Measurements from ENCODE around the gene MAMDC4. TPM values are rescaled to one million over a fixed set of nuclear protein-coding genes. Genes with fewer than 3 reads are reported as not detected.
A peak's percentile ranks its signal among the peaks of the same experiment; 100 is the strongest.

MAMDC4 gene
- total RNA-seq, 1 experiment from 2014 or later = 17.3 TPM

DNA sequence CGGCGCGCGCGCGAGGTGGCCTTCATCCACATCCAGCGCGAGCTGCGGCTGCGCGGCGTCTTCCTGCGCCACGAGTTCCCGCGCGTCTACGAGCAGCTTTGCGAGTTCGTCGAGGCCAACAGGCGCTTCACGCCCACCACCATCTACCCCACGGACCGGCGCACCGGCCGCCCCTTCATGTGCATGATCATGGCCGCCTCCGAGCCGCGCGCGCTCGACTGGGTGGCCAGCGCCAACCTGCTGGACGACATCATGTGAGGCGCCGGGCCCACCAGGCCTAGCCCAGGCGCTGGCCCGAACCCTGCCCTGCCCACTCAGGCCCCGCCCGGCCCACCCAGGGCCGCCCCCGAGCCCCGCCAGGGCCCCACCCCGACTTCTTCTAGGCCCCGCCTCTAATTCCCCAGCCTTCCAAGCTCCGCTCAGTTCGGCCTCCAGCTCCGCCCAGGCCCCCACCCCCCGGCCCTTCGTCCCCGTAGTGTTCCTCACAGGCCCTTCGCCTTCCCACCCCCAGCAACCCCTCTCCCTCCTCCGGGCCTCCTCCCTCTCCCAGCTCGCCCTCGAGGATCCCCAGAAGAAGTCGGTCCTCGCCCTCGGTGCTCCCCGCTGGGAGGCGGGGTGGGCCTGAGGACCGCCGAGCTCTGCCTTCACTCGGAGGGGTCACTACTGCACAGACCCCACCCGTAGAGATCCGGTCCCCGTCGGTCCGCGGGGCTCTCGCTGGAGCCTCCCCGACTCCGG is 4.9 kb upstream of the MAMDC4 start:
- H3K4me1 ChIP-seq (ENCODE audit: control insufficient read depth in 1 of 2, insufficient read depth in 2 of 2, low read length in 2 of 2) = peaks cover 11 to 29% of the 10 kb centered on the region in 2 experiments
- no peaks in the 10 kb centered on the region for H3K9me3 ChIP-seq (ENCODE audit: control insufficient read depth in 1 of 2, insufficient read depth in 1 of 2, low read depth in 1 of 2, low read length in 2 of 2)
- H3K79me2 ChIP-seq (ENCODE audit: insufficient read depth, low read length) = peaks cover 16% of the 10 kb centered on the region; the same call in 1 of the 2 replicates
- TF ChIP-seq, protein P1, sequence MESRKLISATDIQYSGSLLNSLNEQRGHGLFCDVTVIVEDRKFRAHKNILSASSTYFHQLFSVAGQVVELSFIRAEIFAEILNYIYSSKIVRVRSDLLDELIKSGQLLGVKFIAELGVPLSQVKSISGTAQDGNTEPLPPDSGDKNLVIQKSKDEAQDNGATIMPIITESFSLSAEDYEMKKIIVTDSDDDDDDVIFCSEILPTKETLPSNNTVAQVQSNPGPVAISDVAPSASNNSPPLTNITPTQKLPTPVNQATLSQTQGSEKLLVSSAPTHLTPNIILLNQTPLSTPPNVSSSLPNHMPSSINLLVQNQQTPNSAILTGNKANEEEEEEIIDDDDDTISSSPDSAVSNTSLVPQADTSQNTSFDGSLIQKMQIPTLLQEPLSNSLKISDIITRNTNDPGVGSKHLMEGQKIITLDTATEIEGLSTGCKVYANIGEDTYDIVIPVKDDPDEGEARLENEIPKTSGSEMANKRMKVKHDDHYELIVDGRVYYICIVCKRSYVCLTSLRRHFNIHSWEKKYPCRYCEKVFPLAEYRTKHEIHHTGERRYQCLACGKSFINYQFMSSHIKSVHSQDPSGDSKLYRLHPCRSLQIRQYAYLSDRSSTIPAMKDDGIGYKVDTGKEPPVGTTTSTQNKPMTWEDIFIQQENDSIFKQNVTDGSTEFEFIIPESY (IDR thresholded peaks at IDR 0.05; ENCODE audit: extremely low read depth, insufficient replicate concordance, low read length) = no peak
- TF ChIP-seq, protein P2, sequence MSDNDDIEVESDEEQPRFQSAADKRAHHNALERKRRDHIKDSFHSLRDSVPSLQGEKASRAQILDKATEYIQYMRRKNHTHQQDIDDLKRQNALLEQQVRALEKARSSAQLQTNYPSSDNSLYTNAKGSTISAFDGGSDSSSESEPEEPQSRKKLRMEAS (IDR thresholded peaks at IDR 0.05) = no peak
- no peak for TF ChIP-seq POLR2A (IDR thresholded peaks at IDR 0.05; ENCODE audit: borderline replicate concordance, extremely low read depth, insufficient read depth, insufficient read length)
- TF ChIP-seq ELF1 (IDR thresholded peaks at IDR 0.05; ENCODE audit: borderline replicate concordance, low read depth) = no peak
- no peak for TF ChIP-seq ATF3 (IDR thresholded peaks at IDR 0.05)
- no peak for TF ChIP-seq YY1 (IDR thresholded peaks at IDR 0.05; ENCODE audit: extremely low read depth, insufficient replicate concordance, low read depth, low read length)
- TF ChIP-seq CBX3 (IDR thresholded peaks at IDR 0.05; ENCODE audit: low read depth) = no peak
- TF ChIP-seq SRF (IDR thresholded peaks at IDR 0.05; ENCODE audit: low read depth) = no peak
- TF ChIP-seq, protein P3, sequence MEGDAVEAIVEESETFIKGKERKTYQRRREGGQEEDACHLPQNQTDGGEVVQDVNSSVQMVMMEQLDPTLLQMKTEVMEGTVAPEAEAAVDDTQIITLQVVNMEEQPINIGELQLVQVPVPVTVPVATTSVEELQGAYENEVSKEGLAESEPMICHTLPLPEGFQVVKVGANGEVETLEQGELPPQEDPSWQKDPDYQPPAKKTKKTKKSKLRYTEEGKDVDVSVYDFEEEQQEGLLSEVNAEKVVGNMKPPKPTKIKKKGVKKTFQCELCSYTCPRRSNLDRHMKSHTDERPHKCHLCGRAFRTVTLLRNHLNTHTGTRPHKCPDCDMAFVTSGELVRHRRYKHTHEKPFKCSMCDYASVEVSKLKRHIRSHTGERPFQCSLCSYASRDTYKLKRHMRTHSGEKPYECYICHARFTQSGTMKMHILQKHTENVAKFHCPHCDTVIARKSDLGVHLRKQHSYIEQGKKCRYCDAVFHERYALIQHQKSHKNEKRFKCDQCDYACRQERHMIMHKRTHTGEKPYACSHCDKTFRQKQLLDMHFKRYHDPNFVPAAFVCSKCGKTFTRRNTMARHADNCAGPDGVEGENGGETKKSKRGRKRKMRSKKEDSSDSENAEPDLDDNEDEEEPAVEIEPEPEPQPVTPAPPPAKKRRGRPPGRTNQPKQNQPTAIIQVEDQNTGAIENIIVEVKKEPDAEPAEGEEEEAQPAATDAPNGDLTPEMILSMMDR (IDR thresholded peaks at IDR 0.05 in 2 of 3, conservative IDR thresholded peaks at IDR 0.05 in 1 of 3; ENCODE audit: borderline replicate concordance in 1 of 3, insufficient read depth in 1 of 3, low read depth in 2 of 3, low read length in 2 of 3) = no peak
- TF ChIP-seq ZFX (IDR thresholded peaks at IDR 0.05) = no peak
- H2AFZ ChIP-seq (ENCODE audit: low read depth, low read length, poor library complexity, severe bottlenecking) = no peak overlapping the region
- H3K4me2 ChIP-seq (ENCODE audit: low read length) = peak overlapping the region; percentile 98
- H4K20me1 ChIP-seq (ENCODE audit: insufficient read depth) = no peaks in the 10 kb centered on the region
- H3K36me3 ChIP-seq (ENCODE audit: control insufficient read depth in 1 of 2, insufficient read depth in 2 of 2, low read length in 2 of 2) = peaks cover 0 to 14% of the 10 kb centered on the region in 2 experiments; a peak in 1 of 4 replicates
- DNase-seq (ENCODE audit: low read depth, low spot score) (peak; percentile 63), ATAC-seq (peak; percentile 49)
- H3K9me2 ChIP-seq (ENCODE audit: insufficient read depth) = no peaks in the 10 kb centered on the region
- ChIA-PET RAD21 (ENCODE audit: low non-redundant PET in 1 of 2, low total read pairs in 2 of 2, uncharacterized antibody in 2 of 2, unreplicated experiment in 2 of 2) (interaction anchor here in 1 of 2 experiments (0.6 to 1.0 kb wide), 2 partner anchors 154 to 188 kb away, joined by 3 read pairs; no protein-coding TSS in a partner anchor), POLR2A (interaction anchor here (0.6 to 0.9 kb wide), 2 partner anchors 19 to 25 kb away, joined by 3 to 4 read pairs; partner anchors contain the start of gene EDF1), CTCF (interaction anchor here (1.0 to 2.2 kb wide), 4 partner anchors 39 to 188 kb away, joined by 3 to 9 read pairs (median 4); partner anchors contain the start of gene TRAF2)
- peak overlapping the region; percentile 85 to 99 for H3K4me3 ChIP-seq (replicated peaks in 1 of 2; ENCODE audit: low read depth in 1 of 2, low read length in 2 of 2)
- BruUV-seq (replicated peaks) = no TSS peak
- H3K27me3 ChIP-seq (ENCODE audit: insufficient read depth, low read length) = no peaks in the 10 kb centered on the region
- peak overlapping the region; percentile 96 for H3K9ac ChIP-seq (ENCODE audit: low read length)
- peak overlapping the region; percentile 88 for H3K27ac ChIP-seq (ENCODE audit: low read depth, low read length)
- intact Hi-C loops (cut with micrococcal nuclease) = loop anchor here (5.0 to 10.0 kb wide), 2 partner anchors 98 to 180 kb away; partner anchors contain the start of genes ABCA2, C8G and FBXW5
